ENCODE results near the gene LIPE.

LIPE gene

DNA sequence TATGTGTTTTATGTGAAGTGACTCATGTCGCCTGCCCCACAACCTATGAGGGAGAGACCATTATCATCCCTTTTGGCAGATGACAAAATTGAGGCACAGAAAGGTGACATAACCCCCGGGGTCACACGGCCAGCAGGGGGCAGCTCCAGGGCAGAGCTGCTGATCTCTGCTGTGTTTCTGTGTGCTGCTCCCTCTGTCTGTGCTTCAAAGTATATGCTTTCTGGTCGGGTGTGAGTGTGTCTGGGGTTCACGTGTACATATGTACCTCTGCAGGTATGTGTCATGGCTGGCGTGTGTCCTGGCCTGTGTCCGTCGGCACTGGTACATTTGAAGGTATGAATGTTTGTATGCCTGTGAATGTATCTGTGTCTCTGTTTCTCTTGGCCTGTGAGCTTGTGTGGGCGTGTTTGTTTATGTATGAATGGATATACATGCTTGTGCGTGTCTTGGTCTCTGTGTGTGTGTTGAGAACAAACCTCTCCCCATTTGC, 7.1 kb downstream of the LIPE start:
- peak; percentile 52 to 60 for DNase-seq (ENCODE audit: low read depth in 2 of 2, low spot score in 1 of 2)

DNA sequence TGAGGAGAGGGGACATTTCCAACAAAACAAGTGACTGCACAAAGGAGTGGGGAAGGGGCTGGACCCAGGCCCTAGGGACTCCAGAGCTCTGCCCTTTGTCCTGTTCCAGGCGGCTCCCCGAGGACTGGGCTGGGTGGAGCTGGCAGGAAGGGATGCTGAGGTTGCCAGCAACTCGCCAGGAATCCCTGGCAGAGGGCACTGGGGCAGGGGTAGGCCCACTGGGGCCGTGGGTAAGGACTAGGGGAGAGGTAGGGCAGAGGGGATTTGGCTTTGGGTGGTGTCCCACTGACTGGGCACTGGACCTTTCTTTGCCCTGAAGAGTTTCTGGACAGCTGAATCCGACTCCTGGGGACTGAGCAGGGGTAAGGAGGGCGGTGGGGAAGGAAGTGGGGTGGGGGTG, 7.9 kb downstream of the LIPE start:
- no peak for DNase-seq (ENCODE audit: low read depth in 2 of 2, low spot score in 1 of 2)

DNA sequence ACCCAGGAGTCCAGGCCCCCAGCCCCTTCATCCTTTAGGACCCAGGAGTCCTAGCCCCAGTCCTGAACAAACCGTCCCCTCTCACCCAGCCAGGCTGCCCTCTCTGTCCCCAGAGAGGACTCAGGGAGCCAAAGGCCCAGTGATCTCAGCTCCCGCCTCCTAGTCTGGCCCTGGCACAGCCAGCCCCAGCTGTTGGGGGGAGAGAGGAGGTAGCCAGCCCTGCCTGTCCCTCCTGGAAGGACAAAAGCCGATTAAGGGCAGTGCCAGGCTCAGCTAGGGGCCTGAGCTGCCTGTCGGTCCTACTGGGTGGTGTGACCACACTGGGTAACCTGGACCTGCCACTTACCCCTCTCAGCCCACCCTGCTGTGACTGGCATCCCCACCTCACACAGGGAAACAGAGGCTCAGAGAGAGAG, 14.5 kb downstream of the LIPE start:
- no peak for DNase-seq (ENCODE audit: low read depth in 2 of 2, low spot score in 1 of 2)

DNA sequence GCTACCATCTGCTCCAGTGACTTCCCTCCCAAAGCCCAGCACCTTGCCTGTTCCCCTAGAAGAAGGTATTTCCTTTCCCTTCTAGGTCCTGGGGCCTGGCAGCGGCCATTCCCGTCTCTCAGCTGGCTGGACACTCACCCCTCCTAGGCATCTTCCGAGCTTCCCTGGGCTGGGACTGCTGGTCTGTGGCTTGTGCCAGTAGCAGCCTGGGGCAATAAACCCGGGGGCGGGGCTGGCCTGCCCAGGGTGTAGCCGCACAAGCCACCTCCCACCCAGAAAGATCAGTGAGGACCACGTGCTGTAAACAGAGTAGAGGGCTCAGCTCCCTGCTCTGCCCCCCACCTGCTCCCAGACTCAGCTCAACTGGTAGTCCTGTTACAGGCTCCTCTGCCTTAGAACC, 15.0 kb downstream of the LIPE start:
- DNase-seq (ENCODE audit: low read depth in 2 of 2, low spot score in 1 of 2) = no peak

DNA sequence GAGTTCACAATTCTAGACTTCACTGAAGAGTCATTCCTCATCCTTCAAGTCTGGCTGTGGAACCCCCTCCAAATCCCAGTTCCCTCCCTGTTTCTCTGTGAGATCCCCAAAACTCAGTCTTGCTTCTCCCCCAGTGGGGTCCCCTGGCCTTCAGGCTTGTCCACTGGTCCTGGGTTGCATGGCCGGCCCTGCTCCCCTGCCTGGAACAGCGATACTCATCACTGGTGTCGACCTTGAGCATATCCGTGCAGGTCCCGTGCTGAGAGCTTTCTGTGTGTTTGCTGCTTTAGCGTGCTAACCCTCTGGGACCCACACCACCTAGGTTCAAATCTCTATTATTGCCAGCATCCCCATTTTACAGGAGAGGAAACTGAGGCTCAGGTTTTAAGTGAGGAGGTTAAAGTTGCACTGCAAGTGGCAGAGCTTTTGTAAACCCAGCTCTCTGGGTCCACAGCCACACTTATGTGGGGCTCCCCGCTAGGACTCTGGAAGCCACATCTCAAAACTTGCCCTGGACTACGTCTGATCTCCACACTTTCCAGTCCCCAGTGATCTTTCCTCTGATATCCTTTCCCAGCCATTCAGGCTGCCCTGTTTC, 15.5 kb downstream of the LIPE start:
- no peak for DNase-seq (ENCODE audit: low read depth in 2 of 2, low spot score in 1 of 2)

DNA sequence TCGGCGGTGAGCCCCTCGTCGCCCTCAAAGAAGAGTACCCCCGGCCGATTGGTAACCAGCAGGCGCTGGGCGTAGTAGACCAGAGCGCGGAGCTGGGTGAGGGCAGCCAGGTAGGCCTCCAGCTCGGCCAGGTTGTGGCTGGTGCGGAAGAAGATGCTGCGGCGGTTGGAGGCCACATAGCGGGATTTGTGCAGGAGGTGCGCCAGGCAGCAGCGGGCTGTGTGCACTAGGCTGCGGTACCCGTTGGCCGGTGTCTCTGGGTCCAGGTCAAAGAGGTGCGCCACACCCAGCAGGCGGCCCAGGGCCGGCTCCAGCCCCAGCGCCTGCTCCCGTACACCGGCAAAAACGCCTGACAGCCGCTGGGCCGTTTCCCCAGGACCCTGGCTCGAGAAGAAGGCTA, 16.8 kb downstream of the LIPE start:
- DNase-seq (ENCODE audit: low read depth in 2 of 2, low spot score in 1 of 2) = no peak

DNA sequence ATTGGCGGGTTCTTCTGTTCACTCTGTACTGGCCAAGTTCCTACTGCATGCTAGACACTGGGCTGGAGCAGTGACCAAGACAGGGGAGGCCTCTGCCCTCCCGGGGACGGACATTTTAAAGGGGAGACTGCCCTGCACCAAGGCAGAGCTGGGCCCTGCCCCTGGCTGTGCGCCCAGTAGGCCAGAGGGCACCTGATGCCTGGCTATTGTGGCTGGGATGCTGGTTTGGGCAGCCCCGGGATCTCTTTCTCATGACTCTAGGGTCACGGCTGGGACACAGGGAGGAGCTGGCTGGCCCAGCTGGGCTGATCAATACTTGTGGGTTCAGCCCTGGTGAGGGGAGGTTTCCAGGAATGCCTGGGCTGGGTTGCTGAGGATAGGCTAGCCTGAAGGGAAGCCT, 17.7 kb downstream of the LIPE start:
- DNase-seq (ENCODE audit: low read depth in 2 of 2, low spot score in 1 of 2) = no peak

DNA sequence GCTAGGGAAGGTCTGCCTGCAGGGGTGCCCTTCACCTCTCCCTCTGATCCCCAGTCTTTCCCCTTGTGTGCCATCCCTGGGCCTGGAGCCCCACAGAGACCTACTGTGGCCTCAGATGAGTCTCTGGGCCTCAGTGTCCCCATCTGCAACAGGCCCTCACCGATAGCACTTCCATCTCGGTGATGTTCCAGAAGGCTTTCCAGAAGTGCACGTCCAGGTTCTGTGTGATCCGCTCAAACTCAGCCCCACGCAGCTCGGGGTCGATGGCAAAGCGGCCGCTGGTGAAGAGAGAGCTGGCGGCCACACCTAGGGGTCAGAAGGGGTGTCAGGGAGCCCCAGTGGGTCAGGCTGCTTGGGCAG, 19.4 kb downstream of the LIPE start:
- DNase-seq (ENCODE audit: low read depth in 2 of 2, low spot score in 1 of 2) = no peak

DNA sequence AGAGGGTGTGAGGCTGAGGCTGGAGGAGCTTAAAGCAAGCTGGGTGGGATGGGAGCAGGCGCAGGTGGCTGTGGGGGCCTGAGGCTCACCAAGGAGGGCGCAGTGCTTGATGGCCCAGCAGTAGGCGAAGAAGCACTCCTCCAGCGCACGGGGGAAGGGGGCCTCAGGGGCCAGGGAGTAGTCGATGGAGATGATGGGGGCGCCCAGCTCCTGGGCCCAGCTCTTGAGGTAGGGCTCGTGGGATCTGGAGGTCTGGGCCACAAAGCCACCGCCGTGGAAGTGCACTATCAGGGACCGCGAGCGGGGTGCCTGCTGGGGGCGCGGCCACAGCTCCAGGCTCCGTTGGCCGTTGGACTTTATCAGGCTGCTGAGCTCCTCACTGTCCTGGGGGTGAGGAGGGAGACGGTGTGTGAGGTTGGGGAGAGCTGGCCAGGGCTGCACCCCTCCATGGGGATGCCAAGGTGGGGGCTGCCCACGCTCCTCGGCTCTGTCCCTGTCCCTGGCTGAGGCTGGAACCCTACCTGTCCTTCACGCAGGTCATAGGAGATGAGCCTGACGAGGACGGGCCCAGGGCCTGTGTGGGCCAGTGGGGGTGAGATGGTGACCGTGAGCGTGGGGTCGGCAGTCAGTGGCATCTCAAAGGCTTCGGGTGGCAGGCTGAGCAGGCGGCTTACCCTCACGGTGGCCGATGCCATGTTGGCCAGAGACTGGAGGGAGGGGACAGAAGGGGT, 19.9 kb downstream of the LIPE start:
- no peak for DNase-seq (ENCODE audit: low read depth in 2 of 2, low spot score in 1 of 2)

DNA sequence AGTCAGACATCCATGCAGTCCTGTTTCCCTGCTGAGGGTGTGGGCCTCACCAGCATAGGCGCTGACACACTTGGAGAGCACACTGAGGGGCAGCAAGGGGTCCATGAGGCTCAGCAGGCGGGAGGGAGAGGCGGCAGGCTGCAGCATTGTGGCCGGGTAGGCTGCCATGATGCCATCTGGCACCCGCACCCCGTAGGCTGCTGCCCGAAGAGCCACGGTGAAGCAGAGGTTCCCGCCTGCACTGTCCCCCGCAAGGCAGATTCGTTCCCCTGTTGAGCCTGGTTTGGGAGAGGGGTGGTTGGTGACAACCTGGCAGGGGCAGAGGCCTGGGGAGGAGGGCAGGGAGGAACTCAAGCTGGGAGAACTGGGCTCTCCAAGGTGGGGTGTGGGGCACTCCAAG, 21.1 kb downstream of the LIPE start:
- no peak for DNase-seq (ENCODE audit: low read depth in 2 of 2, low spot score in 1 of 2)

DNA sequence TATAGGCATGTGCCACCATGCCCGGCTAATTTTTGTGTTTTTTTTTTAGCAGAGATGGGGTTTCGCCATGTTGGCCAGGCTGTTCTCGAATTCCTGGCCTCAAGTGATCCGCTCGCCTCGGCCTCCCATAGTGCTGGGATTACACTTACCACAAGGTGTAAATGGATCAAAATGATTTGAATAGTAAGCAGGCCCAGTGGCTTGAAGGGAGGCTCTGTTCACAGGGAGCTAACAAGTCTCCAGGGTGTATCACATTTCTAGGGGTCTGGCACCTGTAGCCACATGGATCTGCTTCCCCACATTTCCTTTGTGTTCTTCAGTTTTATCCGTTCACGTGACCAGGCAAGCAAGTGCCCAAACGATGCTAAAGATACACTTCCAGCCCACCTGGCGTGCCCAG, 23.6 kb downstream of the LIPE start:
- DNase-seq (ENCODE audit: low read depth in 2 of 2, low spot score in 1 of 2) = no peak

DNA sequence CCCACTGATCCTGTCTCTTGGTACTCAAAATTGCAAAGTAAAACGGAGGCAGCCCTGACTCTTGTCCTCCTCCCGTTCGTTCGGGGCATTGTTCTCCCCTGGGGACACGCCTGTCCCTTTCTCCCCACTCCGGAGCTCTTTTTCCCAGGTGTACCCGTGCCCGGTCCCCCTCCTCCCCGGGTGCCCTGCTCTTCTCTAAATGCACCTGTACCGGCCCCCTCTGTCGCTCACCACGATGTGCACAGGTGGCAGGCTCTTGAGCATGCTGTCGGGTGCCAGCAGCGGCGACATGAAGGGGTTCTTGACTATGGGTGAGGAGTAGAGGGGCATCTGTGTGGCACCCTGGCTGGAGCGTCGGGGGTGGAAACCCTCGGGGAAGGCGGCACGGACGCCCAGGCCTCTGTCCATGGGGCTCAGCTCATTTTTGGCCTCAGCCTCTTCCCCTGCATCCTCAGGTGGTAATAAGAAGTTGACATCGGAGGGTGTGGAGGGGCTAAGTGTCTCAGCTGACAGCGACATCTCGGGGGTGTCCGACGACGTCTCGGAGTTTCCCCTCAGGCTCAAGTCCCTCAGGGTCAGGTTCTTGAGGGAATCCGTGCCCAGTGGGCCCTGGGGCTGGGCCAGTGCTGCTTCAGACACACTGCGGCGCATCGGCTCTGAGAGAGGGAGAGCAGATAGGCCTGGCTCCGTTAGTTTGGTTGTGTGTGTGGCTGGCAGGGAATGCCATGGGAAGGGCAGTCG, 24.6 kb downstream of the LIPE start:
- DNase-seq (ENCODE audit: low read depth in 2 of 2, low spot score in 1 of 2) = no peak

DNA sequence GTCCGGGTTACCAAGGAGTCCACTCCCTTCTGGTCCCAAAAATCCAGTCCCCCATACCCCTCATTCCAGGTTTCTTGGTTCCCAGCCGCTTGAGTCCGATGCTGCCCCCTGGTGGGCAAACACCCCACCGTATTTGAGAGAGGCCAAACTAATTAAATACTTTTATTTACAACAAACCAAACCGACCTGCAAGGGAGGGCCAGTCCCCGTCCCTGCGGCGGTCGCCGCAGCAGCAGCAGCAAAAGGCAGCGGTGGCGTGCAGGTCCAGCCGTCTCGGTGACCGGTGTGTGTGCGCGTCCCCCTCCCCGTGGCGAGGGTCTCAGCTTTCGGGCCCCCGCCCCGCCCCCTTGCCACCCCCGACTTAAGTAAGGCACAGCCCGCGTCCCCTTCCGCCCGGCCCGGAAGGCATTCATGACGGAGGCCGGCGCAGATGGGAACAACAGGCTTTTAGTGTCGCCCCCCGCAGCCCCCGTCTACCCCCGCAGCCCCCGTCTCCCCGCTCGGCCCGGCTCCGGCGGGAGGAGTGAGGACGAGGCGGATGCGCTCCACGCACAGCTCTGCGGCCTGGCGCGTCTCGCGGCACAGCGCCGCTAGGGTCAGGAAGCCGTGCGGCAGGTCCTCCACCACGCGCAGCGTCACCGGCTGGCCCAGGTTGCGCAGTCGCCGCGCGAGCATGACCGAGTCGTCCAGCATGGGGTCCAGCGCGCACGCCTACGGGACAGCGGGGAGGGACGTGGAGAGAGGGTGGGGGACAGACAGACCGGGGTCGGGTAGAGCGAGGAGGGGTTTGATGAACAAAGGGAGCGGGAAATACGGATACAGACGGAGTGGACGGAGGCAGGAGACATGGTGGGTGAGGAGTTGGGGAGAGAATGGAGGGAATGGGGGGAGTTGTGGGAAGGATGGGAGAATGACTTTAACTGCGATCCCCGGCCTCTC, 25.6 kb downstream of the LIPE start:
- peak; percentile 52 to 61 for DNase-seq (ENCODE audit: low read depth in 2 of 2, low spot score in 1 of 2)

DNA sequence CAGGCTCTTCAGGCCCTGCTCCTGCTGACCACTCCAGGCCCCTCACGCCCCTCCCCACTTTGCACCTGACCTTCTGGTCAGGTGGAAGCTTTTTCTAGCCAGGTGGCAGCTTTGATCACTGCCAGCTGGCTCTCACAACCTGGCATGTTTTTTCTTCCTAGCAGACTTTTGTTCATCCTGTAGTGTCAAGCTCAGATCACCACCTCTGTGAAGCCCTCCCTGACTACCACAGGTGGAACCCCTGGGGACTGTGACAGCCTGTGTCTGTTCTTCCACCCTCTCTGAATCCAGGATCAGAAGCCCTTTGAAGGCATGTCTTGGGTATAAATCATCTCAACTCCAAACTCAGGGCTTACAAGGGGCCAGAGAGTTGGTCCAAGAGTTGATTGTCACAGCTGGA, 26.8 kb downstream of the LIPE start:
- DNase-seq (ENCODE audit: low read depth in 2 of 2, low spot score in 1 of 2) = no peak

DNA sequence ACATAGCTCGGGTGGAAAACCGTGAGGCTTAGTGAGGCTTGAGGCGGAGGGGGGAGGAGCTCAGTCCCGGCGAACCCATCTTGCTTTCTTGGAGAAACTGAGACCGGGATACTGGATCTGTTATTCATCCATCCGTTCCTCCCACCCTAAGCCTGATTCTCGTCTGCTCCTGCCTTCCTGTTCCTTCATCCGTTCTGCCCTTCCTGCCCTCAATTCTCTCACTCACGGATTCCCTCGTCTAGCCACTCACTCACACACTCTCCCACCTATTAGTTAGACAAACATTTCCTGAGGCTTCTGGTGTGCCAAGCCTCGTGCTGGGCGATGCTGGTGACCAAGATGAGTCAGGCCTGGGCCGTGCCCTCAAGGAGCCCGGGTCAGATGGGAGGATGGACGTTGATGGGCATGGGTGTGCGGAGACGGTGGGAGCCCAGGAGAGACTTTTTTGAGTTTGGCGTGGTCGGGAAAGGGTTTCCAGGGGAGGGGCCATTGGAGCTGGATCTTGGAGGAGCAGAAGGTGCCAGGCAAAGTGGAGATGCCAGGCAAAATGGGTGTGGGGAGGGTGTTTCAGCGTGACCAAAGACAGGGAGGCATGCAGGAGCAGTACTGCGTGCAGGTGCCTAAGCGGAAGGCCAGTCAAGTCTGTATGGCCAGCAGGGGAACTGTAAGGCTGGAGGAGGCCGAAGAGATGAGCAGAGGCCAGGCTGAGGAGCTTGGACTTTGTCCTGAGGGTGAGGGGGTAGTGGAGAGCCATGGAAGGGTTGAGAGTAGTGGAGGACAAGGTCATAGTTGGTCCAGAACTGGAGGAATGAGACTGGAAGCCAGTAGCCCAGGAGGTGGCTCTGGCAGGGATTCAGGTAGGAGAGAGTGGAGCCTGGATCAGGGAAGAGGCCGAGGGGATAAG, 29.7 kb downstream of the LIPE start:
- DNase-seq (ENCODE audit: low read depth in 2 of 2, low spot score in 1 of 2) = no peak

DNA sequence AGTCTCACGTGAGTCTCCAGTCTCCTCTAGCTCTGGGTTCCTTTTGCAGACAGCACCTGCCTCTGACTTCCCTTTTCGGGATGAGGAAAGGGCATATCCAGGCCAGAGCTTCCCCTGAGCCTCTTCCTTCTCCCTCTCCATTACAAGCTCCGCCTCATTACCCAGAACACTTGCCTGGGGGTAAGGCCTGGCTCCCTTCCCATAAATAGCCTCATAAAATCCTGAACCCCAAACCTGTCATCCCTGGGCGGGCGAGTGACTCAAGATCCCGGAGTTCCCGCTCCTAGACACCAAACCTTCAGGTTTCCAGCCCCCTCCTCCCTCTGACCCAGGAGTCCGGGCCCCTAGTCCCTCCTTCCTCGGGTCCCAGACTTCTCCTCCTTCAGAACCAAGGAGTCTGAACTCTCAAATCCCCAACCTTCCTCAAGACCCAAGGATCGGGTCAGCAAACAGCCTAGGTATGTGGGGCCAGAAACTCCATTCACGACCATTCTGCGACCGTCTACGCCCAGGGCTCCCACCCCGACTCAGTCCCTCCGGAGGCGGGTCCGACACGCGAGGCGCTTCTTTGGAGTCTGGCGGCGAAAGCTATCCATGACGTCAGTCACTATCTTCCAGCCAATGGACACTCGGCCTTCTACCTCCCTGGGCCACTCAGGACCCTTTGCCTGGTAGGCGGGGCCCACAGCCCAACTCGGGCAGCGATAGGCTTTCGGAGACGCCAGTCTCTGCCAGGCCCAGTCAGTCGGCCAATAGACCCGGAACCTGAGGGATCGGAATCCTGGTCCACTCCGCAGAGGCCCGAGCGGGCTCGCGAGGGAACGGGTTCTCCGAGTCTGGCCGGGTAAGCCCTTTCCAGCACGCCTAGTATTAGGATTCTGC, 30.6 kb downstream of the LIPE start:
- DNase-seq (ENCODE audit: low read depth in 2 of 2, low spot score in 1 of 2) = peak; percentile 70 to 85

DNA sequence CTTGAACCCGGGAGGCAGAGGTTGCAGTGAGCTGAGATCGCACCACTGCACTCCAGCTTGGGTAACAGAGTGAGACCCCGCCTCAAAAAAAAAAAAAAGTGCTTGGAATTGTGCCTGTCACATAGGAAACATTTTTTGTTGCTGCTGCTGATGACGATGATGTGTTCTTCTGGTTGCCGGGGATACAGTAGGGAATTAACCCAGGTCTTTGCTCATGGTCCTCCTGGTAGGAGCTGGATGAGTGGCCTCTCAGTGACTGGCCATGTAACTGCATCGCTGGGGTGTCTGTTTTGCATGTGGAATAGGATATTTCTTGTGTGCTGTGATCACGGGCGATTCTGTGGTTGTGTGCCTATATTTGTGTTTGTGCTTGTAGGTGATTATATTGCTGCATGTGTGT, 32.4 kb downstream of the LIPE start:
- DNase-seq (ENCODE audit: low read depth in 2 of 2, low spot score in 1 of 2) = no peak

DNA sequence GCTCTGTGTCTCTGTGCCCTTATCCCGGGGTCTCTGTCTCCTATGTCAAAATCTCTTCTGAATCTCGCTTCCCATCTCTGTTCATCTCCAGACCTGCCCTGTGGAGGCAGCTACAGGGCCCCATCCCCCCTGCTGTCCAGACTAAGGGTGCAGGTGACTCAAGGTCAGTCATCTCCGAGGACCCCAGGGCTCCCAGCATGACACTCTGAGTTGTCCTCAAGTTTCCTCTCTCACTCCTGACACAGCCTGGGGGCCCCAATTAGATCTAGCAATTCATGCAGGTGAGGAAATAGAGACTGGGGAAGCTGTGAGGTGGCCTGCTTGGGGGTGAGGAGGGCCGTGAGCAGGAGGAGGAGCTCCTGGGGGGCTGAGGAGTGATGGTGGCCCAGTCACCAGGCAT, 35.0 kb downstream of the LIPE start:
- DNase-seq (ENCODE audit: low read depth in 2 of 2, low spot score in 1 of 2) = no peak

DNA sequence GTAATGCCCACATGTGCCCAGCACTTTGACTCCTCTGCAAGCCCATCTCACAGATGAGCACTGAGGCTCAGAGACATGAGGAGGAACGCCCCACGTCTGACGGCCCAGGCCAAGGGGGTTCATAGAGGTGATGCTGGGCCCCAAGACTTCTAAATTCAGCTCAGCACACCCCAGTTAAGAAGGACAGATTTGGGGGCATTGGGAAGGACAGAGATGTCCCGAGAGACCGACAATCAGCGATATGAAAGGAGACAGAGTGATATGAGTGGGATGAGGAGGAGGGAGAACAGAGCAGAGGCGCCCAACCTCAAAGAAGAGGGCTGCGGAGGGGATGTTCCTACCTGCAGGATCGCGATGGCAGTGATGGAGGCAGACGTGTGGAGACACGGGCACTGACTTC, 37.3 kb downstream of the LIPE start, which contains the start of gene CNFN:
TSS of gene CNFN (minus strand) at position 399 of the 400 bp plus-strand sequence. CDS start 1,260 bp downstream, outside the sequence.
- DNase-seq (ENCODE audit: low read depth in 2 of 2, low spot score in 1 of 2) = no peak
